HG03039 (cell line): ENCODE data around the gene SH3BP1.

Experiments used
- ATAC-seq: cut with Tn5 transposase; IDR thresholded peaks from one replicate; pipeline ENCODE4 v1.9.1; 2021; ENCODE audit warnings: mild to moderate bottlenecking, moderate library complexity; ENCODE audit not compliant: unreplicated experiment

SH3BP1 gene

DNA sequence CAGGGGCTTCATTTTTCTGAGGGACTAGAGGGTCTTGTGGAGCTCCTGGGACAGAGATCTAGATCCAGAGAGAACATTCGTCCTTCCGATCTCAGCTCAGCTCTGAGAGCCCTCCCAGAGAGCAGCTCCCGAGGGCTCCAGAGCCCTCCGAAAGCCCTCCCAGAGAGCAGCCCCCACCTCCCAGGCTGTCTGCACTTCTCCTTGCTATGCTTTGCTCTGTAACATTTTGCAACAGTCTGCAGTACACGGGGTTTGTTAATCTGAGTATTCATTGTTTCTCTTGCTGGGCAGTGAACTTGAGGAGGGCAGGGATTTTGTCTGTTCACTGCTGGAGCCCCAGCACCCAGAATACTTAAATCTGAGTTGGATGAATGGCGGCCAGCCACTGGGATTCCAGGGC lies 28.3 kb upstream of the SH3BP1 start:
- no peak for ATAC-seq

DNA sequence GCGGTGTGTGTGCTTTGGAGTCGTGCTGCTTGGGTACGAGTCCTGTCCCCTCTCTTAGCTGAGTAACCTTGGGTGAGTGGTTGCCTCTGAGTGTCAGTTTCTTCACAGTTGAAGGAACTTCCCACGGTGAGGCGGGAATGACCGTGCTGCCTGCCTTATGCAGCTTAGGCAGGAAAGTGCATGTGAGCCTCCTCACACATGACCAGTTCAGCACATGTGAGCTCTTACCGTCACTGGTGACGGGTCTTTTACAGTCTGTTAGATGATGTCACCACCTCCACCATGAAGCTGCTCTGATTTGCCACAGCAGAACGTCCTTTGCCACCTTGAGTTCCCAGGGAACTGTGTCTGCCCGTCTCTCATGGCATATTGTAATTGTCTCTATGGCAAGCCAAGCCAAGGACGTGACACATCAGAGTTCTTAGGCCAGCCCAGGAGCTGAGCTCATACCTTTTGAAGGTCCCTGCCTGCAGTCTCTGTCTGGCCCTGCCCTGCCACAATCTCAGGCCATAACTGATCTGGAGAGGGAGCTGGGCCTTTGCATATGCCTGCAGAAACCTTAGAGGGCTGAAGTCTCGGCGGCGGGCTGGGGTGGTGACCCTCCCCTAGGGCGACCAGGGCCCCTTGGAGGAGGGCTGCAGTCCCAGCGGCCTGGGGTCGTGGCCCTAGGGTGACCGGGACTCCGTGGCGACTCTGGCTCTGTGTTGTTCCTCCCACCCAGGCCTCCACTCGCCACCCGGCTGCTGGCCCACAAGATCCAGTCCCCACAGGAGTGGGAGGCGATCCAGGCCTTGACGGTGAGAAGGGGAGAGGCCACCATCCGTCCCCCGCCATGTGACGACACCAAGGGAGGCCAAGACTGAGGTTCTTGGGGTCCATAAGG lies 23.0 kb upstream of the SH3BP1 start:
- no peak for ATAC-seq

DNA sequence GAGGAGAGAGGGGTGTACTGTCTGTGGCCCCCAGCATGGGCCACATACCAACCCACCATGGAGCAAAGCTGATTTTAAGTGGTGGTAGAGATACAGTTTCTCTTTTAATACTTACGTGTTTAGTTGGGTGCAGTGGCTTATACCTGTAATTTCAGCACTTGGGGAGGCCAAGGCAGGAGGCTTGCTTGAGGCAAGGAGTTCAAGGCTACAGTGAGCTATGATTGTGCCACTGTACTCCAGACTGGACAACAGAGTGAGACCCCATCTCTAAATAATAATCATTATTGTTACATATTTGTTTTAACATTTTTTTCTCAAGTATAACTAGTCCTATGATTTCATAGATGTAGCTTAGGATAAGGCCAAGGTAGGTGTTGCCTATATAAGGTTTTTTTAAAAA lies 22.0 kb upstream of the SH3BP1 start:
- no peak for ATAC-seq

DNA sequence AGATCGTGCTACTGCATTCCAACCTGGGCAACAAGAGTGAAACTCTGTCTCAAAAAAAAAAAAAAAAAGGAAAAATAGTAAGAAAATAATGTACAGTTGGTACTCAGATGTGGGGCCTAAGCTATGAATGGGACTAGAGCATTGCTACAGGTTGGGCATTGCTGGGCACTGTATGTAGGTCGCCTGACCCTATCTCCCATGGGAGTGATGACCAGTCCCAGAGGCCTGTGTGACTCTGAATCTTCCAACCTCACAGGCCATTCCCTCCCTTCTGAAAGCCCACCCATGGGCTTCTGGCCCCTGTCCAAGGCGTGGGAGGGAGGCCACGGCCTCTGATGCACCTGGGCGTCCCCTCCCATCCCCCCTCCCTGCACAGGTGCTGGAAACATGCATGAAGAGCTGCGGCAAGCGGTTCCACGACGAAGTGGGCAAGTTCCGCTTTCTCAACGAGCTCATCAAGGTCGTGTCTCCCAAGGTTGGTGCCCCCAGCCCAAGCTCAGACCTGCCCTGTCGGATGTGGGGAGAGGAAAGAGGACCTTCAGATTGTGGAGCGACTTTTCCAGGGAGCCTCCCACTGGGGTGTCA lies 21.3 kb upstream of the SH3BP1 start:
- ATAC-seq, result no peak

DNA sequence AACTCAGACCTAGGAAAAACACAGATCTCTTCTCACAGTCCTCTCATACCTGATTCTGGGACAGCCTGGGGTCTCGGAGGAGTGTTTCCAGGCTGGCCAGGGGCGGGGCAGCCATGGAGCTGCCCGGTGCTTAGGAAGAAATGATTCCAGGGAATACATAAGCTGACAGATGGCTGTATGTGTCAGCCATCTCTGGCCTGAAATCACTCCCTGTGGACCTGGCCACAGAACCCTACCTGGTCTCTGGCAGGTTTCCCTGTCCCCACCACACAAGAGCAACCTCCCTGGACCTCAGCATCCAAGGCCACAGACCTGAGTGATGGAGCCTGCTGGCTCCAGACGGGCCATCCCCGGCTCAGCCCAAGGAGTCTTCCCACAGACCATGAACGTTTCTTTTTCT lies 20.8 kb upstream of the SH3BP1 start:
- no peak for ATAC-seq

DNA sequence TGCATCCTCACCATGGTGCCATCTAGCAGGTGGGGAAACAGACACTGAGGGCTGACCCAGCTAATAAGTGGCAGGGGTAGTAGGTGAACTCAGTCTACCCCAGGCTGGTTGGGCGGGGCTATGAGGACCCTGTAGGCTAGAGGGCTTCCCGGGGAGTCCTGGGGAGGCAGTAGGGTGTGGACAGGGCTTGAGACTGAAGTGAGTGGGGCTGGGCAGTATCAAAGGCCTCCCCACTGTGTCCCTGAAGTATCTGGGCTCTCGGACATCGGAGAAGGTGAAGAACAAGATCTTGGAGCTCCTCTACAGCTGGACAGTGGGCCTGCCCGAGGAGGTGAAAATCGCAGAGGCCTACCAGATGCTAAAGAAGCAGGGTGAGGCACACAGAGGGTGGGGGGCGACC lies 19.5 kb upstream of the SH3BP1 start:
- no peak for ATAC-seq

DNA sequence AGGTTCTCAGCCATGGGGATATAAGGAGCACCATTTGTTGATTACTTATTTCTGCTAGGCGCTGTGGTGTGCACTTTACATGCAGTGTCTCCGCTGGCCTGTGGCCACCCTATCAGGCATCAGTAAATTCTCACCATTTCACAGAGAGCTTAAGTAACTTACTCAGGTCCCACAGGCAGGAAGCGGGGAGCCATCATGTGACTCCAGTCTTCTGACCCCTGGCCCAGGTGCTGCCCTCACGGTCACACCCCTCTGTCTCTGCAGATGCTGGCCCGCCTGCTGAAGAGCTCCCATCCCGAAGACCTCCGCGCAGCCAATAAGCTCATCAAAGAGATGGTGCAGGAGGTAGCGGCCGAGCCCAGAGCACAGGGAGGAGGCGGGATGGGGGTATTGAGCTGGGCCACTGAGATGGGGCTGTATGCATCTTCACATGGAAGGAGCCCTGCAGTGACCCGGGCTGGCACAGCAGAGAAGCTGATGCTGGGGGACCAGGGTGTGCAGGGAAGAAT lies 18.1 kb upstream of the SH3BP1 start:
- no peak for ATAC-seq

DNA sequence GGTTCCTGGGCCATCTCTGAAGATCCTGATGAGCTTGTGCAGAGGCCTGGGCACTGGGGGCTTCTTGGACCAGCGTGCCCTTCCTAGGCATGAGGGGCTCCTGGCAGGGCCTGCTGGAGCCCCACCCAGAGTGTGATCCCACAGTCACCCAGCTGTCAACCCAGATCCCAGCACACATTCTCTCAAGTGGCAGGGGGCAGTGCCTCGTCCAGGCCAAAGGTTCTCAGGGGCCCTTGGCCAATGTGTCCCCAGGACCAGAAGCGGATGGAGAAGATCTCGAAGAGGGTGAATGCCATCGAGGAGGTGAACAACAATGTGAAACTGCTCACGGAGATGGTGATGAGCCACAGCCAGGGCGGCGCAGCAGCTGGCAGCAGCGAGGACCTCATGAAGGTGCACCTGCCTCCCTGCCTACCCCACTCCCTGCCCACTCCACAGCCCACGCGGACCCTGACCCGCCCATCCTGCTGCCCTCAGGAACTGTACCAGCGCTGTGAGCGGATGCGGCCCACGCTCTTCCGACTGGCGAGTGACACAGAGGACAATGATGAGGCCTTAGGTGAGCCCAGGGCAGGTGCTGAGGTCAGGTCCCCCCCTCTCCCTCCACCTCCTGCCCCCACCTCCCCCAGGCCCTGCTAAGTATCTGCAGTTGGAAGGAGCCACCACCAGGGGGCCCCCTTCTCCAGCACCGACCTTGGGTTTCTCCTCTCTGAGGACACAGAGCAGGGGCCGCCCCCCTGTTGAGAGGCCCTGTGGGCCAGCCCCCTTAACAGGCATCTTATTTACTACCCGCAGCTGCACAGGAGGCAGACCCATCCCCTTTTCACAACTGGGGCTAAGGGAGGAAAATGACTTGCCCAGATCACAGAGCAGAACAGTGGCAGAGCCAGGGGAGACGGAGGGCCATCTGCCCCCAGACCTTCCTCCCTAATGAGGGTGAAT lies 16.1 kb upstream of the SH3BP1 start:
- no peak for ATAC-seq

DNA sequence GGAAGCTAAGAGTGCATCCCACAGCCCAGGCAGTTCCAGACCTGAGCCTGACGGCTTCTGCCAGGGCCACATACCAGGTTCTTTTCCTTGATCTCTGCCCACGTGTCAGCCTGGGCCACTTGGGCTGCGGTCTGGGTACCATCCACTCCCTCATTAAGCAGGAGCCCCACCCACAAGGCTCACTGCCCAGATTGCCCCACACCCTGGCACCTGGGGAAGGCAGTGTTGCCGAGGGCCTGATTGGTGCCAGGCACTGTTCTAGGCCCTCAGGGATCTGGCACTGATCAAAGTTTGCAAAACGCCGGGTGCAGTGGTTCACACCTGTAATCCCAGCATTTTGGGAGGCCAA lies 15.5 kb upstream of the SH3BP1 start:
- ATAC-seq, result no peak

DNA sequence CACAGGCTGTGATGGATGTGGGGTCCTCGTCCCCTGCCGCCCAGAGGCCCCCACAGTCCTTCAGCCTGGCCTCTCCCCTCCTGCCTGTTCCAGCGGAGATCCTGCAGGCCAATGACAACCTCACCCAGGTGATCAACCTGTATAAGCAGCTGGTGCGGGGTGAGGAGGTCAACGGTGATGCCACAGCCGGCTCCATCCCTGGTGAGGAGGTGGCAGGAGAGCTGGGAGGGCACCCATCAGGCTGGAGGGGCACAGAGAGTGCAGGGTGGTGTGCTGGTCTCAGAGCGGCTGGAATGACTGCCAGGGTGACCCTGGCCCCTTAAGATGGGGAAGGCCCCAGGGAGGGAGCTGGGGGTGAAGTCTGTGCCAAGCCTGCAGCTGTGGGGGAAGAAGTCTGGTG lies 14.6 kb upstream of the SH3BP1 start:
- ATAC-seq, result no peak

DNA sequence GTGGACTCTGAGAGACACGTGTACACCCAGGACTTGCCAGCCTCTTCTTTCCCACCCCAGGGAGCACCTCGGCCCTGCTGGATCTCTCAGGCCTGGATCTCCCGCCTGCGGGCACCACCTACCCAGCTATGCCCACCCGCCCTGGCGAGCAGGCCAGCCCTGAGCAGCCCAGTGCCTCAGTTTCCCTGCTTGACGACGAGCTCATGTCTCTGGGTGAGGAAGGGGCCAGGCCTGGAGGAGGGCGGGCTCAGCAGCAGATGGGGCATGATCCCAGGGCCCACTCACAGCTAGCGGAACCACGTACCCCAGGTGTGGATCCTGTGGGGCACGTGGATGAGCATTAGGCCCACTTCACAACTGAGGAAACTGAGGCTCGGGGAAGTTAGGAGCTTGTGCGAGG lies 13.7 kb upstream of the SH3BP1 start:
- ATAC-seq, result no peak

DNA sequence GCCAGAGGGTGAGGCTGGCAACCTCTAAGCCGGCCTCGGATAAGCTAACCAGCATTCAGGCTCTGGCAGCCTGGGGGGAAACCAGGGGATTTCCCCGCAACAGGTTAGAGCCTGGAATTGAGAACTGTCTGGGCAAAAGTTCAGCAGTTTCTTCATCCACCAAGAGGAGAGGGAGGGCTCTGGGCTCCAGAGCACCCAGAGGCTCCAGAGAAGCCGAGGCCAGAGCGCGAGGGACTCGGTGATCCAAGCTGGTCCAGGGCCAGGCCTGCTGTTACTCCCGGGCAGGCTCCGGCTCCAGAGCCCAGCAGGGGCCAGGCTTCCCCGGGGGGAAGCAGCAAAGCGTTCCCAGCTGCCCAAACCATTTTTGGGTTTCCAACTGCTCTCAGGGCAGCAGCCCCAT lies 13.3 kb upstream of the SH3BP1 start:
- no peak for ATAC-seq

DNA sequence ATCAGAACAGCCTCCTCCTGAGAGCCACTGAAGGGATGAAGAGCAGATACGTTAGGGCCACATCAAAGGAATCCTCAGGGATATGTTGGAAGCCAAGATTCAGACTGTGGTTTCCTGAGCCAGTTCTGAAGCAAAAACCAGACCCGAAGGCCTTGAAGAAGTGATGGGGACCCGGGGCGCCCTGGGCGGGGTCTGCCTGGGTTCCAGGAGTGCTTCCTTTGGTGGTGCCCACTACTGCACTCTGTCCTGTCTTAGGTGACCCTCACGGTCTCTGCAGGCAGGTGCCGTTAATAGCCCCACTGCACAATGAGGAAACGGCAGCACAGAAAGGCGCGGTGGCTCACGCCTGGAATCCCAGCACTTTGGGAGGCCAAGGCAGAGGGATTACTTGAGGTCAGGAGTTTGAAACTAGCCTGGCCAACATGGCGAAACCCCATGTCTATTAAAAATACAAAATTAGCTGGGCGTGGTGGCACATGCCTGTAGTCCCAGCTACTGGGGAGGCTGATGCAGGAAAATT lies 12.9 kb upstream of the SH3BP1 start:
- ATAC-seq, result no peak

DNA sequence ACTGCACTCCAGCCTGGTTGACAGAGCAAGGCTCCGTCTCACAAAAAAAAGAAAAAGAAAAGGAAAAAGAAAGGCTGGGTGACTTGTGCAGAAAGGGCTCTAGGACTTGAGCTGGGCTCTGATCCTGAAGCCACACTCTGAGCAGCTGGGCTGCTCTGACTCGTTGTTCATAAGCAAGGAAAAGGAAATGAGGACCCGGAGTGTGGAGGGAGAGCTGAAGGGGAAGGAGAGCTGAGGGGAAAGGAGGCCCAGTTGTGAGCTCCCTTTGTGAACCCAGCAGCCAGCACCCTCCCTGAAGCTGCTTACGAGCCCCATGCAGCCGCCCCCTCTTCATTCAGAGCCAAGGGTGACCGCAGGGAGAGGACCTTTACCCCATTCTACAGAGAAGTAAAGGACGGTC lies 12.3 kb upstream of the SH3BP1 start:
- no peak for ATAC-seq

DNA sequence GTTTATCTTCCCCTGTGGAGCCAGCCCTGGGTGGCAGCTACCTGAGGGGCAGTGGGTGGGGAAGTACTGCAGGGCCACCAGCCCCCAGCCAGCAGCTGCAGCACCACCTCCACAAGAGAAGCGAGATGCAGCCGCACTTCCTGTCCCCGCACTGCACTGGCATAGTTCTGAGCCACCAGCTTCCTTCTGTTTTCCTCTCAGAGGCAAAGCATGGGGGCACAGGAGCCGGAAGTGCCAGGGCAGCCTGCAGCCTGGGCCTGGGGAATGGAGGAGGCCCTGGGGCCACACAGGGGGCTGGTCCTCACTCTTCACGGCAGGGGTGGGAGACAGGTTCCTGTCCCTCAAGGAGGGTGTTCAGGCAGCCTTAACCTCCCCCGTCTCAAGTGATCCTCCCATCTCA lies 11.9 kb upstream of the SH3BP1 start:
- ATAC-seq, result no peak

DNA sequence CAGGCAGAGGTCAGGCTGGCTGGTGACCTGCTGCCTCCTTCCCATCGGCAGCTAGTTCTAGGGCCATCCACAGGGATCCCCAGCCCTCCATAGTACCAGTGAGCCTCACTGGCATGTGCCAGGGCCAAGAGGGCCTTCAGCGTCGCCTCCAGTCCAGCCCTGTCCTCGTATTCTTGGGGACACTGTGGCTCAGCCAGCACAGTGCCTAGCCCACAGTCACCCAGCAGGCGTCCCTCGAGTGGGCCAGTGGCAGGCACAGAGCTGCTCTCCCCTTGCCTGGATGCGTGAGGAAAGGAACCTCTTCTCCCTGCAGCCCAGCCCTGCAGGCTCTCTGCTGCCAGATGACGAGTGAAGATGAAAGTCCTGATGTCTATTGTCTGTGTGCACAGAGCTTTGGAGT lies 10.6 kb upstream of the SH3BP1 start:
- ATAC-seq, result no peak

DNA sequence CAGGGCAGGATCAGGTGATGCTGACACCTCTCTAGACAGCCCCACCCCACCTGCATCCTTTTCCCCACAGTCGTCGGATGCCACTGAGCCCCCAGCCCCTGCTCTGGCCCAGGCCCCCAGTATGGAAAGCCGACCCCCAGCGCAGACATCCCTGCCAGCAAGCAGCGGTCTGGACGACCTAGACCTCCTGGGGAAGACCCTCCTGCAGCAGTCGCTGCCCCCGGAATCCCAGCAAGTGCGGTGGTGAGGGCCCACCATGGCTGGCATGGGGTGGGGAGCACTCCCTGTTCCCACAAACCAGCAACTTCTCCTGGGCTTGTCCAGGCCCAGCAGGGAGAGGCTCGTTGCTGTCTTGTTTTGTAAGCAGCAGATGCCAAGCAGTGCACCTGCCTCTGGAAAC lies 9.5 kb upstream of the SH3BP1 start:
- ATAC-seq, result no peak

DNA sequence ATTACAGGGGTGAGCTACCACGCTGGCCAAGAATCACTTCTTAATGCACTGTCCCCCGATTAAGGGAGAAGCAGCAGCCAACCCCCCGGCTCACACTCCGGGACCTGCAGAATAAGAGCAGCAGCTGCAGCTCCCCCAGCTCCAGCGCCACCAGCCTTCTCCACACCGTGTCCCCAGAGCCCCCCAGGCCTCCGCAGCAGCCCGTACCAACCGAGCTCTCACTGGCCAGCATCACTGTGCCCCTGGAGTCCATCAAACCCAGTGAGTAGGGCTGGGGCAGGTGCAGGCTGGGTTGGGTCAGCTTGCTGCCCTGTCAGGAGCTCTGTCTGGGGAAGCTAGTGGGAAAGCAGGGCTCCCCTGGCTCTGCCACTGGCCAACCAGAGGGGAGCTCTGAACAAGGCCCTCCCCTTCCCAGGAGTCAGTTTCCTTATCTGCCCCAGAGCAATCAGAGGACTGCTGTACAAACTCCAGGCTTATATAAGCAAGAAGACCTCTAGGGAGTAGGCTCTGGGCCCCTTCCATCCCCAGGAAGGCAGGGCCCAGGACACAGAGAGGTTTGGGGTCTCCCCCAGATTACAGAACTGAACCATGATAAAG lies 8.5 kb upstream of the SH3BP1 start:
- ATAC-seq, result no peak

DNA sequence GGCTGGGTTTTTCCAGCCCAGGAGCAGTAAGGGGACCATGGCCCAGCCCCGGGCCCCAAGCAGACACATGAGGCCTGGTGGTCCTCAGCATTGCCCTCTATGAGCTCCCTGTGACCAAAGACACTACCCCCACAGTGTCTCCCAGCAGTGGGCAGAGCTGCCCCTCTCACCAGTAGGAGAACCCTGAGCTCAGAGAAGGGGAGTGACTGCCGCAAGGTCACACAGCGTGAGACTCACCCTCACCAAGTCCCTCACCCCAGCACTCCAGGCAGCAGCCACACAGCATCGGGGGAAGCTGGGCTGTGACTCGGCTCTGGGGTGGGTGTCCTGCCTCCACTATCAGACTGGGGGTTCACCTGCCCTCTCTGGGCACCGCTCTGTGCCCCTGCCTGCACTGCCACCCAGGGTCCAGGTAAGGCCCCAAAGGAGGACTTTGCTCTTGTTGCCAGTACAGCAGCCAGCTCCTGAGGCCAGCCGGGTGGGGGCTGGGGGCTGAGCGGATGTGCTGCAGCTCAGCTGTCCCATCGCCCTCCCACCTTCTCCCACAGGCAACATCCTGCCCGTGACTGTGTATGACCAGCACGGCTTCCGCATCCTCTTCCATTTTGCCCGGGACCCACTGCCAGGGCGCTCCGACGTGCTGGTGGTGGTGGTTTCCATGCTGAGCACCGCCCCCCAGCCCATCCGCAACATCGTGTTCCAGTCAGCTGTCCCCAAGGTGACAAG lies 7.9 kb upstream of the SH3BP1 start:
- ATAC-seq, result no peak
